GM21619 (cell line): ENCODE results near the gene C12orf56.
"Not testable (repeated sequence)": the region's sequence is repeated elsewhere in the genome, so short reads cannot be mapped to it uniquely, and the experiment has no call there.

Experiments
- ATAC-seq: cut with Tn5 transposase; IDR thresholded peaks from one replicate; pipeline ENCODE4 v1.9.1; 2021; ENCODE audit not compliant: unreplicated experiment

C12orf56 gene

DNA sequence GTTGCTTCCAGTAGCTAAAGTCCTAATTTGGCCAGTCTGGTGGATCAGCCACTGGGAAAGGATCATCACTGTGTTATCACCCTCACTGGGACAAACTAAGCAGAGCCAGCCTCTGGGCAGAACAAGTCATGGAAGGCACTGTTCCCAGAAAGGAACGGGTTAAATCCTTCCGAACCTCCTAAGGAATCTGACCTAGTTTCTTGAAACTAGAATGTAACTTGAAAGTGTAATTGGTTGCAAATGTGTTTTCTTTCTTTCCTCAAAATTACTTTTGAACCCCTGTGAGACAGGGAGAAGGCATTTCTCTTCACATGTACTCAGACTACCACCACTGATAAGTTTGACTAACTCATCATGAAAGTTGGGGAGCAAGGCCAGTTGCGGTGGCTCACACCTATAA lies 149.8 kb downstream of the C12orf56 start:
- ATAC-seq = no peak

DNA sequence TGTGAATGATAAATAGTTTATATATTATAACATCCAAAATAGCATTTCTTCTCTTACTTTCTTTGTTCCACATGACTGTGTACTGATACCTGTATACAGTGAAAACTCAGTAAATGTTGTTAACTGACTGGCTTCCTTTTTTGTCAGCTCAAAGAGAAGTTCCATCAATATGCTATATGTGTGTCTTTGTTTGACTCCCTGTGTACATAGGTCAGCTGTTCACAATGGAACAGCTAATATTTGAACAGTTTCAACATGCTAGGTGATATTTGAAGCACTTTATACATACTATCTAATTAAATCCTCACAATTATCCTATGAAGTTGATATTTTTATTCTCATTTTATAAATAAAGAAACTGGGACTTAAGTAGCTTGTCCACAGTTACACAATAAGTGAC lies 153.2 kb downstream of the C12orf56 start:
- no peak for ATAC-seq

DNA sequence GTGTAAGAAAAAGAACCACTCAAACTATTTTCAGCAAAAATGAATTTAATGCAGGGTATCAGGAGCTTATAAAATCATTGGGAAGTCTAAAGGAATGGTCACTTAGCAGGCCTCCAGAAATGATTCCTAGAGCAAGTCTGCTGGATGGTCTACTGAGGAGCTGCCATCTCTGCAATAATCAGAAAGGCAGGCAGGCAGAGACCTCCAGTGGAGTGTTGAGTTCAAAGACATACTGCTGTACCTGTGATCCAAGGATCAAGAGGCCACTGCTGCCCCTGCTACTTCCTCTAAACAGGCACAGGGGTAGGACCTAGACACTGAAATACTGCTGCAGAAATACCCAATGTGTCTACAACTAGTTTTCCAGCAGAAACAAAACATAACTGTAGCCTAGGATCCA lies 154.0 kb downstream of the C12orf56 start:
- ATAC-seq = no peak

DNA sequence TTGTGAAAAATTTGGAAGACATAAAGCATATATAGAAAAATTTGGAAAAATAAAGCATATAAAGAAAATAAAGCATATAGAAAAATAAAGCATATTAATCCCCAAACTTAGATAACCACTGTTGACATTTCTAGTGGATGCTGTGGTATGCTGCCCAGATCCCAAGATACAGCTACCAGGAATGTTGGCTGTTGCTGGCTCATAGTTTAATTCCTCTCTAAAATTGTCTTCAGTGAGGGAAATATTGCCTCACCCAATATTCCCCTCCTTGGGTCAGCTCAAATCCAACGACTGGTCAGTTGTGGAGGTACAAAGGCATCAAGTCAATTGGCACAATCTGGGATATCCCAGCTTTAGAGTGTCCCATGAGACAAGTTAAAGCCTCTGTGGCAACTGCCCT lies 158.4 kb downstream of the C12orf56 start:
- no peak for ATAC-seq

DNA sequence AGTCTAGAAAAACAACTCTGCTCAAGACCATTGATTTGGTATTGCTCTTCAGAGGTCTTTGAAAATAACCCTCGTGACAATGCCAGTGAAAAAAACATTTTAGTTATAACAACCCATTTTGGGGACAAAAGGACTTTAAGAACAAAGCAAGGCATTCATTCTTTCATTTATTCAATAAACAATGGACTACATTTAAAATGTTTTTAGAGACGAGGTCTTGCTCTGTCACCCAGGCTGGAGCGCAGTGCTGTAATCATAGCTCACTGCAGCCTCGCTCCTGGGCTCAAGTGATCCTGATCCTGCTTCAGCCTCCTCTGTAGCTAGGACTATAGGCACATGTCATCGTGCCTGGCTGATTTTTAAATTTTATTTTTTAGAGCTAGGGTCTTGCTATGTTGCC lies 160.8 kb downstream of the C12orf56 start:
- ATAC-seq = no peak

DNA sequence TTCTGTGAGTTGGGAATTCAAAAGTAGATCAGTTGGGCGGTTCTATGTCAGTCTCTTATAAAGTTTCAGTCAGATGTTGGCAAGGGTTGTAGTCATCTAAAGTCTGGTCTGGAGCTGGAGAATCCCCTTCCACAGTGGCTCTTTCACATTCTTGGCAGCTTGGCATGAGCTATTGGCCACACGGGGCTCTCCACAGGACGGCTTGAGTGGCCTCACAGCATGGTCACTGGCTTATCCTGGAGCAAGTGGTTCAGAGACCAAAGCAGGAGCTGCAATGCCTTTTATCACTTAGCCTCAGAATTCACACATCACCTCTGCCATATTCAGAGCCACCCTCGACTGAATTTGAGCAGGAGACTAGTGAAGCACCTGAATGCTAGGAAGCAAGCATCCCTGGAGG lies 161.3 kb downstream of the C12orf56 start:
- no peak for ATAC-seq

DNA sequence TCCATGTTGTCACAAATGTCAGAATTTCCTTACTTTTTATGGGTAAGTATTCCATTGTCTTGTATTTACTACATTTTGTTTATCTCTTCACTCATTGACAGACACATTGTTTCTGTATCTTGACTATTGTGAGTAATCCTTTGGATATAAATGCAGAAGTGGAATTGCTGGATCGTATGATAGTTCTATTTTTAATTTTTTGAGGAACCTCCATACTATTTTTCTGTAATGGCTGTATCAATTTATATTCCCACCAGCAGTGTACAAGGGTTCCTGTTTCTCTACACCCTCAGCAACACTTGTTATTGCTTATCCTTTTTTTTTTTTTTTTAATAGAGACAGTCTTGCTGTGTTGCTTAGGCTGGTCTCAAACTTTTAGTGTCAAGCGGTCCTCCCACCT lies 164.9 kb downstream of the C12orf56 start:
- no peak for ATAC-seq

DNA sequence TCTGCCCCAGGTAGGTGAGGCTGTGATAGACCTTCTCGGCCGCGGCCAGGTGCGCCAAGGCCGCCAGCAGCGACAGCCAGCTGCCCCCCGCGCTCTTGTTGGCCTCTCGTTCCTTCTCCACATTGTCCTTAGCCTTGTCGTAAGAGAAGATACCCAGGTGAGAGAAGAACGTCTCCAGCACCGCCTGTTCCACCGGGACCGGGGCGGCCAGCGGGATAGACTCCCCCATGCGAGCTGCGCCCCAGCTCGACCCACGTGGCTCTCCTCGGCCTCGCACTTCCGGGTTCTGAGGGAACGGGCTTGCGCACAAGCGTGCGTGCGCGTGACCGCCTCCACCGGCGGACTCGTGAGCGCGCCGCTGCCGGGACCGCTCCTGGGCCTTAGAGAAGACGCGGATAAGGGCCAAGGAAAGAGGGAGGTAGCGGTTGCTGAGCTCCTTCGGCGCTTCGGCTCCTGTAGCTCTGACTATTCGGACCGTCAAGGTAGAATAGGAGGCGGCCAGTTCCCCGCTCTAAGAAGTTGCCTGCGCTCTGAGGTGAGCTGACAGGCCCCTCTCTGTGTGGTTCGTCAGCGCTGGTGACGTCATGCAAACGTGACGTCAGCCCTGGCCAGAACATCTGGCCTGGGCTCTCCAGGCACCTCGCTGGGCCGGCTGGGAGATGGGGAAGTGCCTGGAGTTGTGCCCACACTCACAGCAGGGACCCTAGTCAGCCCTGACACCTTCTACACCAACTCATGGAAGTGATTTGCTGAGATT lies 168.4 kb downstream of the C12orf56 start, which contains the start of gene KICS2:
KICS2 (minus strand) TSS at position 288 of the 757 bp plus-strand sequence; CDS start at position 229, 59 bp downstream.
- ATAC-seq = peak; percentile 94

DNA sequence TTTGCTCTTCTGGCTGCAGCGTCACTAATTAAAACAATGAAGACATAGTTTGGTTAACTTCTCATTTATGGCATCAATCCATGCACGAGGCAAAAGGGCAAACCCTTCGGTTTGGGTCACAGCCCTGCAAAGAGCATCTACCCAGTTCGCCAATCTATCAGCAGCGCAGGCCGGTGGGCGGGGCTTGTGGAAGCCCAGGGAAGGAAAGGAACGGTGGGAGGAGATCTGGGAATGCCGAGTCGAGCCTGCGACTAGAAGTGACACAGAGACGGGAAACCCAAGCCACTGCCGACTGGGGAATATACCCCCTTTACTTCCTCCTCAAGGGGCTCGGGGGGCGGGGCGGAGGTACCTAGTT lies 168.9 kb downstream of the C12orf56 start:
- ATAC-seq = peak; percentile 27

DNA sequence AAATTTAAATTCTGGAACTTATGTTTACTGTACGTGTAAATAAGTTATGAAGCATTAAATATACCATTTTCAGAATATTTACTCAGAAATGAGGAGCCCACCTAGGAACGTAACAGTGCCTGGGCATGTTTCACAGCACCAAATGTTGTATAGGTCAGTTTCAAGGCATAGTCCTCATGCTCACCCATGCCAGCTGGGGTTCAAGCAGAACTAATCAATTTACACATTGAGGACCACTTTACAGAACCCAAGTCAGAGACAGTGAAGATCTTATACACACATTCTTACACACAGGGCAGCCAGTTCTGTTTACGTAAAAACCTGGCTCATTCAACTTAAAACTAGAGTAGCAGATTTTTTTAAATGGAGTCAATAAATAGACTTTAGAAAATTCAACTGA lies 170.5 kb downstream of the C12orf56 start:
- no peak for ATAC-seq

DNA sequence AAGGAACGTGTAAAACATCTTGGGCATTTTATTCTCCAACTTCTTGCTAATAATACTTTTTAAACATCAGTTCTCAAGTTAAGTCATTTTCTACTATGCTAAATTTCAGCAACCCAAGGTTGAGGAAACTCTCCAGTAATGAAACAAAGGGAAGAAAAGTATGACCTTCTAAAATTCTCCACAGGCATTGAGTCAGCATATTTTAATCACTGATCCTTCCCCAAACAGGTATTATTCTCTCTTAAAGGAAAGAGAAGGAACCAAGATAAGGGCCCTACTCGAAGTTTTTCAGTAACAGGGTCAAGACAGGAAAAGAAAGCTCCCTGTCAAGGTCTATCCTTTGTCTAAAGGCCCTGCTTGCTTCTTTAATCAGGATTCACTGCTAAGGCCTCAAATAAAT lies 171.4 kb downstream of the C12orf56 start:
- no peak for ATAC-seq

DNA sequence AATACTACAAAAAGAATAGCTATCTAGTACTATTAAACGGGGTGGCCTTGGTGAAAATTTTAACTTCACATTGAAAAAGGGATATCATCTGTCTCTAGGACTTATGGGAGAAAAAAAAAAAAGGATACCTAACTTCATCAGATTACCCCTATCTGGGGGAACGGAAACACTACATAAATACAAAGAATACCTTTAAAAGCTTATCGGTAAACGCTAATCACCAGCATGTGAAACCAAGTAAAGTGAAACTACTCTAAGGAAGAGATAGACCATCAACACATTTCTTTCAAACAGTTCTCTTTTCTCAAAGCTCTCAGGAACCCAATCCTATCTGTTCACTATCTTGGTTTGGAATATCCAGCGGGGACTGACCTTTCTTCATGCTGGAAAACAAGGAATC lies 172.0 kb downstream of the C12orf56 start:
- peak; percentile 15 for ATAC-seq

DNA sequence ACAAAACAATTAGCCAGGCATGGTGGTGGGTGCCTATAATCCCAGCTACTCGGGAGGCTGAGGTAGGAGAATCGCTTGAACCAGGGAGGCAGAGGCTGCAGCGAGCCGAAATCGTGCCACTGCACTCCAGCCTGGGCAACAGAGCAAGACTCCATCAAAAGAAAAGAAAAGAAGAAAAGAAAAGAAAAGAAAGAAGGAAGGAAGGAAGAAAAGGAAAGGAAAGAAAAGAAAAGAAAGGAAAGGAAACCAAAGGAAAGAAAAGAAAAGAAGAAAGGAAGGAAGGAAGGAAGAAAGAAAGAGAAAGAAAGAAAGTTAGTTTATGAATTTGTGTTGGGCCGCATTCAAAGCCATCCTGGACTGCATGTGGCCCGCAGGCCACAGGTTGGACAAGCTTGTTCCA lies 172.9 kb downstream of the C12orf56 start:
- not testable (repeated sequence) for ATAC-seq

DNA sequence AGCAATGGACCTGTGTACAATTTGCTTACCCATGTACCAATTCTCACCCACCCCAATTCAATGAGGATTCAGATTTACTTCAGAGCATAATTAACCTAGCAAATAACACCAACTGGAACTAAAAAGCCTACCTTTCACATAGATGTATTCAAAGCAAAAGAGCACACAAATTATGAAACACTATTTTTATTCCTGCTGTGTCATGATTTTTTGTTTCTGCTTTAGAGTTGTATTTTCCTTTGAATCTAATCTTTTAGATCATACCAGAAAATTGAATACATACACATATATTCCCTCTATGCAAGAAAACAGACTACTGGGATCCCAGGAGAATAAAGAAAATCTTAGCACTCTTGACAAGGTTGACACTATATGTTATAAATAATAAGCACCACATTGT lies 174.3 kb downstream of the C12orf56 start:
- no peak for ATAC-seq
